GM19035 (cell line): ENCODE data around the gene DLG2.

ENCODE experiments used
- ATAC-seq: cut with Tn5 transposase; IDR thresholded peaks from one replicate; pipeline ENCODE4 v1.9.1; 2021; ENCODE audit not compliant: unreplicated experiment

DLG2 gene

GRCh38 chr11:83845797-83846196, 1781.3 kb downstream of the DLG2 start:
- ATAC-seq: no peak

- ATAC-seq: no peak
Observed at GRCh38 chr11:83840326-83840725, 1786.8 kb downstream of the DLG2 start.

- peak; percentile 79 for ATAC-seq
Observed at GRCh38 chr11:83836883-83837654, 1790.1 kb downstream of the DLG2 start.

- ATAC-seq: no peak
Observed at GRCh38 chr11:83836065-83836464, 1791.1 kb downstream of the DLG2 start.

GRCh38 chr11:83835423-83835822, 1791.7 kb downstream of the DLG2 start:
- ATAC-seq: peak; percentile 90

GRCh38 chr11:83831929-83832328, 1795.2 kb downstream of the DLG2 start:
- no peak for ATAC-seq

- ATAC-seq: peak; percentile 68
Observed at GRCh38 chr11:83827940-83828554, 1799.1 kb downstream of the DLG2 start.

GRCh38 chr11:83827520-83827919, 1799.6 kb downstream of the DLG2 start:
- no peak for ATAC-seq

GRCh38 chr11:83826078-83826477, 1801.1 kb downstream of the DLG2 start:
- ATAC-seq: no peak

- no peak for ATAC-seq
Observed at GRCh38 chr11:83823461-83824025, 1803.6 kb downstream of the DLG2 start.

- no peak for ATAC-seq
Observed at GRCh38 chr11:83819931-83820549, 1807.1 kb downstream of the DLG2 start.

GRCh38 chr11:83818349-83818748, 1808.8 kb downstream of the DLG2 start:
- ATAC-seq: no peak

GRCh38 chr11:83816572-83817187, 1810.5 kb downstream of the DLG2 start:
- ATAC-seq: no peak

GRCh38 chr11:83815736-83816135, 1811.4 kb downstream of the DLG2 start:
- ATAC-seq: no peak

- no peak for ATAC-seq
Observed at GRCh38 chr11:83813296-83813695, 1813.8 kb downstream of the DLG2 start.

GRCh38 chr11:83809274-83809673, 1817.9 kb downstream of the DLG2 start:
- no peak for ATAC-seq

GRCh38 chr11:83801799-83802198, 1825.3 kb downstream of the DLG2 start:
- no peak for ATAC-seq

- ATAC-seq: no peak
Observed at GRCh38 chr11:83793310-83793709, 1833.8 kb downstream of the DLG2 start.

GRCh38 chr11:83791557-83791956, 1835.6 kb downstream of the DLG2 start:
- ATAC-seq: no peak

GRCh38 chr11:83785942-83786341, 1841.2 kb downstream of the DLG2 start:
- ATAC-seq: no peak

GRCh38 chr11:83784419-83784818, 1842.7 kb downstream of the DLG2 start:
- no peak for ATAC-seq
